IMR-90 (cell line): ENCODE data around the gene PTPRK. TPM values are rescaled to one million over a fixed set of nuclear protein-coding genes. Genes with fewer than 3 reads are reported as not detected.

Source experiments
- ATAC-seq: fragments of 200-7000 bp; cut with Tn5 transposase; 2 replicates; pipeline ENCODE4 v1.9.1; 2020; ENCODE audit warnings: low read depth, mild to moderate bottlenecking, moderate library complexity
- BruUV-seq: library from RNA; stranded (reverse); fragments of 400-500 nt; replicated peaks from 2 replicates; lab custom pipeline; 2021; lab: Mats Ljungman, UMichigan
- CTCF ChIA-PET: fragments of 300-600 bp; formaldehyde crosslinking; extraction: SDS; loops from one replicate; lab custom pipeline; 2021; ENCODE audit warnings: antibody characterized with exemption; lab: Yijun Ruan, JAX
- POLR2A ChIA-PET: fragments of 300-600 bp; sonication (Branson Sonifier 250); formaldehyde crosslinking; loops from one replicate; lab custom pipeline; 2022; ENCODE audit warnings: antibody characterized with exemption; ENCODE audit not compliant: unreplicated experiment; lab: Charles Lee
- DNase-seq: peaks from one replicate; pipeline ENCODE4 v3.0.0; 2013
- H2AFZ ChIP-seq: replicated peaks from 2 replicates; pipeline ENCODE3; 2013; ENCODE audit warnings: low read length, mild to moderate bottlenecking; ENCODE audit not compliant: poor library complexity
- H2AK5ac ChIP-seq: 2 replicates; pipeline ENCODE4 v1.6.1; 2013; ENCODE audit warnings: low read depth, low read length, inconsistent platforms
- H2AK9ac ChIP-seq: replicated peaks from 2 replicates; pipeline ENCODE3; 2013; ENCODE audit warnings: mild to moderate bottlenecking, low read depth, low read length, moderate library complexity; ENCODE audit not compliant: poor library complexity
- H2BK120ac ChIP-seq: 2 replicates; pipeline ENCODE4 v1.6.1; 2013; ENCODE audit warnings: low read depth, low read length, inconsistent platforms
- H2BK15ac ChIP-seq: 3 replicates; pipeline ENCODE4 v1.6.1; 2013; ENCODE audit warnings: low read depth, low read length, inconsistent platforms
- H2BK20ac ChIP-seq: 2 replicates; pipeline ENCODE4 v1.6.1; 2013; ENCODE audit warnings: low read depth, mild to moderate bottlenecking, inconsistent platforms, low read length, moderate library complexity
- H2BK5ac ChIP-seq: 2 replicates; pipeline ENCODE4 v1.6.1; 2013; ENCODE audit warnings: mild to moderate bottlenecking, low read depth, low read length, inconsistent platforms; ENCODE audit not compliant: poor library complexity, severe bottlenecking
- H3K14ac ChIP-seq: replicated peaks from 2 replicates; pipeline ENCODE4 v1.6.1; 2013; ENCODE audit warnings: low read depth, low read length, inconsistent platforms
- H3K18ac ChIP-seq: 2 replicates; pipeline ENCODE4 v1.6.1; 2013; ENCODE audit warnings: low read depth, low read length, control low read depth
- H3K23ac ChIP-seq: 2 replicates; pipeline ENCODE4 v1.6.1; 2013; ENCODE audit warnings: low read depth, low read length, inconsistent platforms
- H3K27ac ChIP-seq: 2 replicates; pipeline ENCODE4 v1.5.1; 2013; ENCODE audit warnings: mild to moderate bottlenecking, control low read depth, low read length; ENCODE audit not compliant: insufficient read depth
- H3K27me3 ChIP-seq: 2 replicates; pipeline ENCODE4 v1.6.1; 2013; ENCODE audit warnings: low read length; ENCODE audit not compliant: control insufficient read depth, insufficient read depth
- H3K36me3 ChIP-seq: 2 replicates; pipeline ENCODE4 v1.6.1; 2013; ENCODE audit warnings: low read length, mixed read lengths; ENCODE audit not compliant: control insufficient read depth, insufficient read depth
- H3K4ac ChIP-seq: 2 replicates; pipeline ENCODE4 v1.6.1; 2013; ENCODE audit warnings: low read depth, low read length, inconsistent platforms
- H3K4me1 ChIP-seq: 2 replicates; pipeline ENCODE4 v1.6.1; 2013; ENCODE audit warnings: low read length, mixed read lengths; ENCODE audit not compliant: control insufficient read depth, insufficient read depth
- H3K4me2 ChIP-seq: 2 replicates; pipeline ENCODE4 v1.6.1; 2013; ENCODE audit warnings: low read depth, mild to moderate bottlenecking, control low read depth, low read length, moderate library complexity
- H3K4me3 ChIP-seq: 2 replicates; pipeline ENCODE4 v1.5.1; 2013; ENCODE audit warnings: low read depth, mild to moderate bottlenecking, control low read depth, low read length, moderate library complexity; ENCODE audit not compliant: insufficient read depth
- H3K56ac ChIP-seq: 2 replicates; pipeline ENCODE4 v1.6.1; 2013; ENCODE audit warnings: low read length, inconsistent platforms; ENCODE audit not compliant: insufficient read depth; ENCODE audit errors: extremely low read depth
- H3K79me1 ChIP-seq, 2 experiments: 2 replicates each; pipeline ENCODE4 v1.6.1; 2013; ENCODE audit warnings: low read length in 2 of 2, inconsistent platforms in 1 of 2, low read depth in 1 of 2
- H3K9ac ChIP-seq: 2 replicates; pipeline ENCODE4 v1.6.1; 2013; ENCODE audit warnings: low read depth, low read length, control low read depth
- H3K9me1 ChIP-seq: 2 replicates; pipeline ENCODE4 v1.6.1; 2013; ENCODE audit warnings: low read length, inconsistent platforms; ENCODE audit not compliant: insufficient read depth
- H3K9me3 ChIP-seq: 2 replicates; pipeline ENCODE4 v1.6.1; 2013; ENCODE audit warnings: low read length; ENCODE audit not compliant: control insufficient read depth, insufficient read depth
- H4K20me1 ChIP-seq: 2 replicates; pipeline ENCODE4 v1.6.1; 2013; ENCODE audit warnings: low read length, inconsistent platforms; ENCODE audit not compliant: insufficient read depth
- H4K5ac ChIP-seq: 2 replicates; pipeline ENCODE4 v1.6.1; 2013; ENCODE audit warnings: mild to moderate bottlenecking, low read depth, low read length, control low read depth
- H4K8ac ChIP-seq, 2 experiments: 2 replicates each; pipeline ENCODE4 v1.6.1; 2013; ENCODE audit warnings: low read depth in 2 of 2, low read length in 2 of 2, control low read depth in 1 of 2, inconsistent platforms in 1 of 2
- H4K91ac ChIP-seq: 2 replicates; pipeline ENCODE4 v1.6.1; 2013; ENCODE audit warnings: low read depth, low read length, inconsistent platforms; ENCODE audit not compliant: insufficient read depth
- CEBPB ChIP-seq: IDR thresholded peaks from 2 replicates; pipeline ENCODE4 v1.6.1; 2012; ENCODE audit warnings: low read depth, low read length, improper control_type of control experiment
- MXI1 ChIP-seq: IDR thresholded peaks from 2 replicates; pipeline ENCODE4 v1.6.1; 2012; ENCODE audit warnings: low read depth, mild to moderate bottlenecking, low read length, moderate library complexity, borderline replicate concordance
- WGBS, 2 experiments: methylation state at CpG; one replicate each; pipeline versions ENCODE4 v1.1.5 to v1.1.7; 2013; ENCODE audit warnings: missing lambda C conversion rate in 2 of 2; ENCODE audit not compliant: insufficient read length in 1 of 2; ENCODE audit errors: extremely low coverage in 2 of 2; 5-methylcytosine and 5-hydroxymethylcytosine counted together
- dilution Hi-C: fragments of 300-500 bp; cut with HindIII; formaldehyde crosslinking; loops from one replicate; pipeline ENCODE4 v1.14.3; 2018; ENCODE audit warnings: low sequenced_read_pairs; ENCODE audit not compliant: unreplicated experiment
- in situ Hi-C: fragments of 300-500 bp; cut with MboI; formaldehyde crosslinking; loops from 3 replicates; pipeline ENCODE4 v1.14.3; 2019; ENCODE audit warnings: low sequenced_read_pairs, inconsistent platforms, mixed read lengths
- intact Hi-C: fragments of 100-400 bp; cut with micrococcal nuclease; formaldehyde crosslinking; loops from 2 replicates; pipeline ENCODE4 v1.10.0; 2022
- polyA plus RNA-seq, 3 experiments: library from polyadenylated mRNA; depleted of rRNA; stranded (reverse); fragments of >200 nt; gene quantifications; 2 replicates each; pipeline ENCODE4 v1.2.3, GENCODE V29; 2012; ENCODE audit warnings: low replicate concordance in 1 of 3
- total RNA-seq: library from RNA; depleted of rRNA; stranded (reverse); fragments of >200 nt; gene quantifications from 2 replicates; pipeline ENCODE4 v1.2.3, GENCODE V29; 2012

The PTPRK gene
- total and polyA plus RNA-seq, 2 of the 4 experiments (the other 2 are of a cell fraction): 18.0 to 80.8 TPM

DNA sequence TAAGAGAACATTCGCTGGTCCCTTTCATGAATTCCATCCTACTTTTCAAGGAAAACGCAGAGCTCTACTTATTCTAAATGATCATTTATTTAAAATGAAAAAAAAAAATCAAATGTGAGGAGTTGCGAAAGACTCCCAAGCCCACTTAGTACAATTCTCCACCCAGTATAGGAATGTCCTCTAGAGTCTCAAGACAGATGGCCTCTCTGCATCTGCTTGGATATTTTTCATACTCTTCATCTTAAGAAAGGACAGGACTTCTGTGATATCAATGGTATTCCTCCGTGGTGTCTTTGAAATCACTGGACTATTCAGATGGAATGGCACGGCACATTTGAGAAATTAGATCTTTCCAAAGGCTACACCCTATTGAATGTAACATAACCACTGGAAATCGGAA lies 107.1 kb downstream of the PTPRK start:
- H3K18ac ChIP-seq: no peak overlapping the region
- peaks cover 2% of the 10 kb centered on the region; the same call in 1 of the 2 replicates for H3K9me3 ChIP-seq
- dilution Hi-C loops: no loop called here
- DNase-seq (no peak), ATAC-seq (no peak)
- no peak overlapping the region for H2AK5ac ChIP-seq
- no peak overlapping the region for H4K91ac ChIP-seq
- intact Hi-C loops: no loop called here
- no peaks in the 10 kb centered on the region for H3K27me3 ChIP-seq
- ChIA-PET CTCF (no interaction called here), POLR2A (no interaction called here)
- H3K27ac ChIP-seq: no peak overlapping the region
- H3K9ac ChIP-seq: no peak overlapping the region
- no peak overlapping the region for H3K4me2 ChIP-seq
- in situ Hi-C loops: no loop called here
- no peak overlapping the region for H4K8ac ChIP-seq
- BruUV-seq: no TSS peak
- H4K5ac ChIP-seq: no peak overlapping the region
- H4K20me1 ChIP-seq: peaks cover 2% of the 10 kb centered on the region; the same call in 1 of the 2 replicates
- TF ChIP-seq CEBPB: peak; percentile 34; the same call in 1 of the 2 replicates
- TF ChIP-seq MXI1: no peak
- no peak overlapping the region for H2BK20ac ChIP-seq
- H3K36me3 ChIP-seq: peaks cover 6% of the 10 kb centered on the region; the same call in 1 of the 2 replicates
- H3K14ac ChIP-seq: no peak overlapping the region
- no peak overlapping the region for H2AK9ac ChIP-seq
- H3K4me3 ChIP-seq: no peak overlapping the region
- H2BK15ac ChIP-seq: no peak overlapping the region
- no peak overlapping the region for H3K56ac ChIP-seq
- H3K9me1 ChIP-seq: no peaks in the 10 kb centered on the region
- H3K4ac ChIP-seq: no peak overlapping the region
- WGBS, 2 experiments: no CpG with 5 or more reads among the region's 6 CpGs
- peaks cover 35 to 64% of the 10 kb centered on the region in 2 experiments for H3K79me1 ChIP-seq
- no peaks in the 10 kb centered on the region for H3K4me1 ChIP-seq
- no peak overlapping the region for H2AFZ ChIP-seq
- H2BK5ac ChIP-seq: no peak overlapping the region
- H2BK120ac ChIP-seq: no peak overlapping the region
- H3K23ac ChIP-seq: no peak overlapping the region
